ENCODE data around the gene RXRA. TPM values are rescaled to one million over a fixed set of nuclear protein-coding genes. Genes with fewer than 3 reads are reported as not detected.

Gene RXRA
- total RNA-seq, 1 experiment from 2014 or later: 40.5 TPM

- H3K4me3 ChIP-seq: no peak overlapping the region
- H3K27me3 ChIP-seq: no peaks in the 10 kb centered on the region
- H3K9me3 ChIP-seq: no peaks in the 10 kb centered on the region
- no peak for DNase-seq
- no peaks in the 10 kb centered on the region for H3K36me3 ChIP-seq
Observed at GRCh38 chr9:134469041-134469875, 143.0 kb downstream of the RXRA start.

- Histone ChIP-seq H3K4me3 (no peak overlapping the region), H3K27me3 (no peaks in the 10 kb centered on the region), H3K36me3 (no peaks in the 10 kb centered on the region), H3K9me3 (no peaks in the 10 kb centered on the region)
- peak; percentile 34 for DNase-seq
Observed at GRCh38 chr9:134472256-134472655, 146.0 kb downstream of the RXRA start.

GRCh38 chr9:134473141-134474054, 147.1 kb downstream of the RXRA start:
- Histone ChIP-seq H3K27me3 (no peaks in the 10 kb centered on the region), H3K4me3 (no peak overlapping the region)

GRCh38 chr9:134474055-134474370, 147.8 kb downstream of the RXRA start:
- Histone ChIP-seq H3K4me3 (no peak overlapping the region), H3K9me3 (no peaks in the 10 kb centered on the region), H3K36me3 (no peaks in the 10 kb centered on the region), H3K27me3 (no peaks in the 10 kb centered on the region)
- peak; percentile 38 for DNase-seq

More at GRCh38 chr9:134473141-134474054, 147.1 kb downstream of the RXRA start:
- H3K36me3 ChIP-seq: no peaks in the 10 kb centered on the region
- no peak for DNase-seq
- H3K9me3 ChIP-seq: no peaks in the 10 kb centered on the region

GRCh38 chr9:134475011-134475790, 148.9 kb downstream of the RXRA start:
- Histone ChIP-seq H3K27me3 (no peaks in the 10 kb centered on the region), H3K4me3 (no peak overlapping the region), H3K9me3 (no peaks in the 10 kb centered on the region), H3K36me3 (no peaks in the 10 kb centered on the region)
- peak; percentile 94 for DNase-seq

GRCh38 chr9:134476272-134476941, 150.2 kb downstream of the RXRA start:
- no peaks in the 10 kb centered on the region for H3K36me3 ChIP-seq
- no peak for DNase-seq

GRCh38 chr9:134476942-134477335, 150.7 kb downstream of the RXRA start:
- Histone ChIP-seq H3K36me3 (no peaks in the 10 kb centered on the region), H3K27me3 (no peaks in the 10 kb centered on the region), H3K4me3 (no peak overlapping the region), H3K9me3 (no peaks in the 10 kb centered on the region)
- DNase-seq: no peak

More at GRCh38 chr9:134476272-134476941, 150.2 kb downstream of the RXRA start:
- H3K9me3 ChIP-seq: no peaks in the 10 kb centered on the region
- H3K27me3 ChIP-seq: no peaks in the 10 kb centered on the region
- no peak overlapping the region for H3K4me3 ChIP-seq

GRCh38 chr9:134477342-134477925, 151.2 kb downstream of the RXRA start:
- DNase-seq: peak; percentile 40
- Histone ChIP-seq H3K36me3 (no peaks in the 10 kb centered on the region), H3K9me3 (no peaks in the 10 kb centered on the region), H3K27me3 (no peaks in the 10 kb centered on the region), H3K4me3 (no peak overlapping the region)

GRCh38 chr9:134477927-134478326, 151.7 kb downstream of the RXRA start:
- no peaks in the 10 kb centered on the region for H3K27me3 ChIP-seq
- no peaks in the 10 kb centered on the region for H3K9me3 ChIP-seq
- no peak for DNase-seq
- no peak overlapping the region for H3K4me3 ChIP-seq
- no peaks in the 10 kb centered on the region for H3K36me3 ChIP-seq

- Histone ChIP-seq H3K4me3 (no peak overlapping the region), H3K27me3 (no peaks in the 10 kb centered on the region), H3K36me3 (no peaks in the 10 kb centered on the region), H3K9me3 (no peaks in the 10 kb centered on the region)
- DNase-seq: no peak
Observed at GRCh38 chr9:134481762-134482161, 155.5 kb downstream of the RXRA start.

GRCh38 chr9:134482226-134482625, 156.0 kb downstream of the RXRA start:
- H3K4me3 ChIP-seq: no peak overlapping the region
- no peaks in the 10 kb centered on the region for H3K36me3 ChIP-seq
- no peaks in the 10 kb centered on the region for H3K27me3 ChIP-seq
- no peaks in the 10 kb centered on the region for H3K9me3 ChIP-seq
- no peak for DNase-seq

- no peak overlapping the region for H3K4me3 ChIP-seq
- no peak for DNase-seq
- no peaks in the 10 kb centered on the region for H3K27me3 ChIP-seq
- no peaks in the 10 kb centered on the region for H3K9me3 ChIP-seq
- no peaks in the 10 kb centered on the region for H3K36me3 ChIP-seq
Observed at GRCh38 chr9:134483361-134484184, 157.3 kb downstream of the RXRA start.

- Histone ChIP-seq H3K27me3 (no peaks in the 10 kb centered on the region), H3K9me3 (no peaks in the 10 kb centered on the region), H3K4me3 (no peak overlapping the region), H3K36me3 (no peaks in the 10 kb centered on the region)
- peak; percentile 32 for DNase-seq
Observed at GRCh38 chr9:134484479-134484878, 158.2 kb downstream of the RXRA start.

- Histone ChIP-seq H3K9me3 (no peaks in the 10 kb centered on the region), H3K36me3 (no peaks in the 10 kb centered on the region), H3K27me3 (no peaks in the 10 kb centered on the region), H3K4me3 (no peak overlapping the region)
- no peak for DNase-seq
Observed at GRCh38 chr9:134485653-134486052, 159.4 kb downstream of the RXRA start.

- Histone ChIP-seq H3K4me3 (no peak overlapping the region), H3K9me3 (no peaks in the 10 kb centered on the region), H3K27me3 (no peaks in the 10 kb centered on the region), H3K36me3 (no peaks in the 10 kb centered on the region)
- DNase-seq: no peak
Observed at GRCh38 chr9:134486143-134486591, 159.9 kb downstream of the RXRA start.
